ENCODE measurements around the gene AFAP1.

Gene AFAP1

DNA sequence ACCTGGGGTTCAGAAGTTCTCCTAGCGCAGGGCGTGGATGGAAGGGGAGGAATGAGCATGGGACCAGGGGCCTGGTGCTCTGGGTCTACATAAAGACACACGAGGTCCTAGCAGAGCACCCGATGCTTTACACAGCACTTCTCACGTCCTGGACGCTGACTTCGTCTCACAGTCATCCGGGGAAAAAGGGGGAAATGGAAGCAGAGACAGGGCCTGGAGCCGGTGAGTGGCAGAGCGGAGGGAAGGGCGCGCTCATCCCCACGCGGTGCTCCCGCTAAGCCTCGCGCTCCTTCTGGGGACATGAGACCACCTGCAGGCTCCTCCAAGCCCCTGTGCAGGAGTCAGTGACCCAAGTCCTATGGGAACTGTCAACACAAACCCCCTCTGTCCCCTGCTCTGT, 157.7 kb downstream of the AFAP1 start:
- DNase-seq: no peak

DNA sequence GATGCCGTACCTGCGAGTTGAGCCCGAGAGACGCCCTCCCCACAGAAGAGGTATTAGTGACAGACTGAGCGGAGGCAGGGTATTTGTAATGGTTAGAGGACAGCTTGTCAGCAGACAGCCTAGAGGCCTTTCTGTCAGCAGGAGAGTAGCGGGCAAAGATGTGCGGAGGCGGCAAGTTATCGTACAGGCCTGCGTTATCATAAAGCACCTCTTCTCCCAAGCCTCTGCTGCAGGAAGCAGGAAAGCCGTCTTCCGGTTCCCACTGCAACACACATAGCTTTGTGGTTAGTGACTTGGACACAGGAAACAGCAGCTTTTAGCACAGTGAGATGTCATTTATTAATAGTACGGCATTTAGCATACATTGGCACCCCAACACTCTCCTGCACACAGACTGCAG, 158.3 kb downstream of the AFAP1 start:
- peak; percentile 54 for DNase-seq

DNA sequence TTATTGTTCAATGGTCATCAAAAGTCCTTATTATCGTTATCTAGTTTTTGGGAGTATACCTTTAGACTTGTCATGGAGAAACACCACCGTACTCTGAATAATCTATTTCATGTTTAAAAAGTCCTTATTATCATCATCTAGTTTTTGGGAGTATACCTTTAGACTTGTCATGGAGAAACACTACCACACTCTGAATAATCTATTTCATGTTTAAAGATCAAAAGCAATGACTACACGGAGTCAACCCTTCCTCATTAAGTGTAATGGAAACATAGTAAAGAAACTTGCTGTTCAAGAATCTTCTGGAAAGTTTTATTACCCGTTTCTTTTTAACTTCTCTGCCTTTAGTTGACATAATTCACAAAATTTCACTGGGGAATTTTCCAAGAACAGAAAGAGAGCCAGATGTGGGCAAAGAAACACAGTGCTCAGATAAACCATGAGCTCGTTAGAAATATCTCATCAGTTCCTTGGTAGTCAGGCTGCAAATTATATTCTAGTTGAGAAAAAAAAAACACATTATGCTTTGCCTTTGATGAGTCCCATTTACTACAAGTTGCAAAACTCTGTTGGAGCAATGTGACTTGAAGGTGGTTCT, 158.8 kb downstream of the AFAP1 start:
- no peak for DNase-seq

DNA sequence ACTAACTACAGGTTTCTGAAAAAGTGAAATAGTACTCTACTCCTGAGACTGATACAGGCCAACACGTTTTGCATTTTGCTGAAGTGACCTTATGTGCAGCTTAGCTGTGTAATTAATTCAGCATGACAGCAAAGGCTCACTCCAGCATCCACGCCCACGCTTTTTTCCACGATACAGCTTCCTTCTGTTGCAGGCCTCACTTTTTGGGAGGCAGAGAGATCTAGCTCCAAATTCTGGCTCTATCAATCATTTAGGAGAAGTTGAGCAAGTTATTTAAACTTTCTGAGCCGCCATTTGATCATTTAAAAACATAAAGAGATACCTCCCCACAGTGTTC, 160.3 kb downstream of the AFAP1 start:
- DNase-seq: no peak

DNA sequence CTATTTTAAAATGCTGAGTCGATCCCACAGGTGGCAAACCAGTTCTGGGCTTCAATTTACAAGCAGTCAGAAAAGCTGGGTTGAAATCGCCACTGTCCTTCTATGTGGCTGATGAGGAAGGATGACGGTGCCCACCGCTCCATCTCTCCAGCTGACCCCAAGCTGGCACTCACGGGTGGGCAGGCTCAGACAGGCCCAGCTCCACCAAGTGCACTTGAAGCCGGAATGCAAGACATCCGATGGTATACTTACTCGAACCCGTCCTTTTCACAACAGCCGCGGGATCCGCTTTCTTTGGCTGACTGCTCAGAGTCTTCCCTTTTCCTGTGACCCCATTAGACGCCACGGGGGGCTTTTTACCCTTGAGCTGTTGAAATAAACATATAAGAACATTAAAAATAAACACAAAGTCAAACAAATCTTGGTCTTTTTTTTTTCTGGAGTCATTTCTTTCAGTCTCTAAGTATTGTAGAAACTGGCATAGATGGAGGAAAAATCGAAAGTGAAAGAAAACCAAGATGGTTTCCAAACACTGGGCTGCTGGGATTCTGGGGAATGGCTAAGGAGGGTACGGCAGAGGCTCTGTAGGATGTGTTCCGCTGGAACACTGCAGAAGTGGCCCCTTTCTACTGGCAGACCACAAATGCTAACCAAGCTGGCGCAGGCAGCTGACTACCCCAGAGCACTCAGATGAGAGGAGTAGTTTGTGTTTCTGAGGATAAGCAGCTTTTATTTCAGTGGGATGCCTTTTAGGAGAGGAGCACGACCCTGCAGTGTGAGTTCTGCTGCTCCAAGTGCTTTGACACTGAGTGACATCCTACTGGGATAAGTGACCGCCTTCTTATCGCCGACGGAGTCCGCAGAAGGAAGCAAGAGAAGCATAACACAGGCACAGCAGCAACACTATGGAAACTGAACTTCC, 160.9 kb downstream of the AFAP1 start:
- DNase-seq: no peak

DNA sequence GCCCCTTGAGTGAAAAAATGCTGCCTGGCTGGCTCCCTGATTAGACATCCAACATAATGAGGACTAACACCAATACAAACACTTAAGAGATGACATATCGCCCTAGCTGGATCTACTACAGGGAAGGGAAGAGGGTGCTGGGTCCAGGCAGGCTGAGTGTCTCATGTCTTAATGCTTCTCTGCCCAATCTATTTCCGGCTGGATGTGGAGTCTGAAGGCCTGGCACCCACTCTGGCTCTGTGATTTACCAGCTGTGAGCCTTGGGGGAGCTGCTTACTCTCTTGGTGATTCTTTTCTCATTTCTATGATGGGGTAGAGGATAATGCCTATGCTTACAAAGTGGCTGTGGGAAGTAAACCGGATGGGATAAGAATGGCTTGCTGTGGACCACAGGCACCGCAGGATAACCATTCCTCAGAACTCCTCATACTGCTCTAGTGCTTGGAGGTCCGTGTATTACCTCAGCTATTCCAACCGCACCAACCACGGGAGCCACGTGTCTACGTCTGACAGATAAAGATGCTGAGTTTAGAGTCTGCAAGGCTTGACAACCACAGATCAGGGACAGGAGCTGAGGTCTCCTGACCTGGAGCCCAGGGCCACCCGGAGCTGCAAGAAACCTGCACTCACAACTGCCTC, 161.7 kb downstream of the AFAP1 start:
- no peak for DNase-seq

DNA sequence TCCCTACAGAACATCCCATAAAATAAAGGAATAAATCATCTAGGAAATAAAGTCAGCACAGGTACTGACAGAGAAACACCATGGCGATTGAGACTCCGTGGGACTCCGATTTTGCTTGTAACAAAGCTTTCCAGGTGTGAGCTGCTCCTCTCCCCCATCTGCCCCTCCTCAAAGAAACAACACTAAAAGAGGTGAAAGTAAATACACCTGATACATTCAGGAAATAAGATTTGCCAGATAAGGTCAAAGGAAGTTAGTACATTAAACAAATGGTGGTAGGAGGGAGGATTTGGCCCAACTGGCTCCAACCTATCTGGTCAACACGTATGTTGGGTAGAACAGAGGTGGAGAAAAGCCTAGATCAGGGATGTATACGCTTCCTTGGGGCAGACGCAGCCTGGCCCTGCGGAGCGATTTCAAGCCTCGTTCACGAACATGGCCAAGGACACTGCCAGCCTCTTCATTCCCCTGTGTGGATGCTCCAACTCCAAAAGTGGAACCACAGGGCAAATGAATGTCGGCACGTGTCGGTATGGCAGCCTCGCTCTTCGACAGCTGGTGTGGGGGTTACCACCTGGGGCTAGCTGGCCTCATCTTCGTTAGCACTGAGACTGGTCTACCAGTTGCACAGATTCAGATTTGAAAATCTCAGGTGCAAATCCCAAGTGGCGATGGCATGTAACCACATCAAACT, 162.5 kb downstream of the AFAP1 start:
- no peak for DNase-seq

DNA sequence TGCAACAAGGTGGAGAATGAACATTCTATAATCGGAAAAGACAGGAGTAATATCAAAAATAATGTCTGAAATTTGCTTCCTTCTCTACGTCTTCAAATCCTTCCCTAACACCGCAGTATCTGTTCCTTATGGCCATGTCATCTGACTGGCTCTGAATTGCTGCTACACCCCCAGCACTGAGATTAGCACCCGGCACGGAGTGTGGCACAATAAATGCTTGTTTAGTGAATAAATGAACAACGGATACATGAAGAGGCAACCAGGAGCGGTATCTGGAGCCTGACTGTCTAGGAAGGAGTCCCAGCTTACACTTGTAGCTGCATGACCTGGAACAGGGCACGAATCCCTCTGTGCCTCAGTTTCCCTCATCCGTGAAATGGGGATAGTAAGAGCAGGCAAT, 164.3 kb downstream of the AFAP1 start:
- no peak for DNase-seq

DNA sequence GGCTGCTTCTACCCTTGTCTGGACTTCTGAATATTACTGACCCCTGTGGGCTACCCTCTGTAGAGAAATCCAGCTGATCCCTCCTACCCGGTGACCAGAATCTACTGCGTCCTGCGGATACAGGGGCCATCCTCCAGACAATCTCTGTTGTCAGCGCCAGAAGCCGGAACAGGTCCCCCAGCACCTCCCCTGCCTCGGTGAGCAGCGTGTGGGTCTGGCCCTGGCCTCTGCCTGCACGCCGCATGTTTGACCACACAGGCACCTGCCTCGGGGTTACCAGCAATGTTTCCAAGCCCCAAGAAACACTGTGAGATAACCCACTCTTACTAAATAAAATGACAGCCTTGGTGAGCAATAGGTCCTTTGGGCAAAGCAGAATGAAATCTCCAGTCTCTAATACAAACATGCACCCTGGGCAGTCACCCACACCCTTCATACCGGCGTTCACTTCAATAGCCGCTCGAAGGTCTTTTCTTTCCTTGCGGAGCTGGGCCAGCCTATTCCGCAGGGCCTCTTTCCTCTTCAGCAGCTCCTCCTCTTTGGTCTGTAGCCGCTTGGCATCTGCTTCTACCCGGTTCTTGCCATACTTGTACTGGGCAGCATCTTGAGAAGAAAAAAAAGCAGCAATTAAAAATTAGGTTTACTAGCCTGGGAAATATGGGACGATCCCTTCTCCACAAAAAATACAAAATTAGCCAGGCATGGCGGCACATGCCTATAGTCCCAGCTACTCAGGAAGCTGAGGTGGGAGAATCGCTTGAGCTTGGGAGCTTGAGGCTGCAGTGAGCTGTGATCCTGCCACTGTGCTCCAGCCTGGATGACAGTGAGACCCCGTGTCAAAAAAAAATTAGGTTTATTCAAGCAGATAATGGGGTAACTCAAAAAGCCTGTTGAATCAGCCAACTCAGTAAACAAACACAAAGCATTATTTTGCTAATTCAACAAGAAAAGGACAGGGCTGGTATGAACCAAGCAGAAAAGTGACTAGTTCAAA, 165.1 kb downstream of the AFAP1 start:
- DNase-seq: no peak

DNA sequence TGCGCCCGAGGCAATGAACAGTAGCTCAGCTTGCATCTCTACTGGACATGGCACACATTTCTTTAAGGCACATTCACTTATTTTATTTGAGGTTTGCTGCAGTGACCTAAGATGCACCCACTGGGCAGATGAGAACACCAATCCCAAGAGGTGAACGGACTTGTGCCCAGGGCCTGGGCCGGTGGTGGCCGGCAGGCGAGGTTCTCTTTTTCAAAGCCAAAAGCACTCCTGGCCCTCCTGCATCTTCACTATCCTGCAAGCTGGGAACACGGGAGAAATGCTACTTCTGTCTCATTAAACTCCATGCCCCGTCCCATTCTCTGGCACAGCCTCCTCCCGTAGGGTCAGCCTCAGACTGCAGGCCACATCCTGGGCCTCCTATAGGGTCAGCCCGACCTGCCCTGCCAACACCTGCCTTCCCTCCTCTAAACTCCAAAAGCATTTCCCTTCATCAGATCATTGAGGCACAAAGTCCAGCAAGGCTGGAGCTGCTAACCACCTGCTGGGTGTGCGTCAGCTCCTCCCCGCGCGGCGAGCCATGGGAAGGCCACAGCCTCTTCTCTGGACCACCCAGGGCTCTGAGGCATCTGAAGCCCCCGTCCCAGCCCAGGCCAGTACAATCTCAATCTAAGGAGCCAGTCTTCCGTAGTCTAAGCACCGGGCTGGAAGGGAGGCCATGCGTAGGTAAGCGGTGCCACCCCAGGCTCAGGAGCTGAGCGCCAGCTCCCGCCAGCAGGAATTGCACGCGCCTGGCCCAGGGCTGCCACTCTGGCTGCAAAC, 166.1 kb downstream of the AFAP1 start:
- DNase-seq: no peak

DNA sequence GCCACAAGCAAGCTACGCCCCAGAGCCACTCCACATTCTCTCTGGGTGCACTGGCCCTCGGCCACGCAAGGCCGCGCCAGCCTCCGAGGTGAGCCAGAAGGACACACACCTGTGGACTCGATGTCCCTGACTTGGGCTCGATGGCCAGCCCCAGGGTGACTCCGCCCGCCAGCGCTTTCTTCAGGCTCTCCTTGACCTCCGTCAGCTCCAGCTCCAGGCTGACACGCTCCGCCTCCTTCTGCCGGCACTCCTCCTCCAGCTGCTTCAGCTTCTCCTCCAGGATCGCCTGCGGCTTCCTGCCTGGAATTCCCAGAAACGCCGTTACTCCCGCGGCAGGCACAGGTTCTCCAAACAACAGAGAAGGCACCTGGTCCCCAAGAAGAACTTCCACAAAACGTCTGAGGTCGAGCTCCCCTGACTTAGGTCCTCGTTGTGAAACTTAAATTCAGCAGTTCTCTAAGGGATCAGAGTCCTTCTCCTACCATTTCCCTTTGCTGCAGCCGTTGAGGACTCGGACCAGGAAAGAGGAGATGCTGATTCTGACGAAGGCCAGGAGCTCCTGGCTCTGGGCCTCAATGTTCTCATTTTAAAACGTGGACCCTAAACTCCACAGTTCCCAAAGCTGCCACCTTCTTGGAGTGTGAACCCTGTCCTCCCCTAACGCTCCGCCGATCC, 166.8 kb downstream of the AFAP1 start:
- no peak for DNase-seq

DNA sequence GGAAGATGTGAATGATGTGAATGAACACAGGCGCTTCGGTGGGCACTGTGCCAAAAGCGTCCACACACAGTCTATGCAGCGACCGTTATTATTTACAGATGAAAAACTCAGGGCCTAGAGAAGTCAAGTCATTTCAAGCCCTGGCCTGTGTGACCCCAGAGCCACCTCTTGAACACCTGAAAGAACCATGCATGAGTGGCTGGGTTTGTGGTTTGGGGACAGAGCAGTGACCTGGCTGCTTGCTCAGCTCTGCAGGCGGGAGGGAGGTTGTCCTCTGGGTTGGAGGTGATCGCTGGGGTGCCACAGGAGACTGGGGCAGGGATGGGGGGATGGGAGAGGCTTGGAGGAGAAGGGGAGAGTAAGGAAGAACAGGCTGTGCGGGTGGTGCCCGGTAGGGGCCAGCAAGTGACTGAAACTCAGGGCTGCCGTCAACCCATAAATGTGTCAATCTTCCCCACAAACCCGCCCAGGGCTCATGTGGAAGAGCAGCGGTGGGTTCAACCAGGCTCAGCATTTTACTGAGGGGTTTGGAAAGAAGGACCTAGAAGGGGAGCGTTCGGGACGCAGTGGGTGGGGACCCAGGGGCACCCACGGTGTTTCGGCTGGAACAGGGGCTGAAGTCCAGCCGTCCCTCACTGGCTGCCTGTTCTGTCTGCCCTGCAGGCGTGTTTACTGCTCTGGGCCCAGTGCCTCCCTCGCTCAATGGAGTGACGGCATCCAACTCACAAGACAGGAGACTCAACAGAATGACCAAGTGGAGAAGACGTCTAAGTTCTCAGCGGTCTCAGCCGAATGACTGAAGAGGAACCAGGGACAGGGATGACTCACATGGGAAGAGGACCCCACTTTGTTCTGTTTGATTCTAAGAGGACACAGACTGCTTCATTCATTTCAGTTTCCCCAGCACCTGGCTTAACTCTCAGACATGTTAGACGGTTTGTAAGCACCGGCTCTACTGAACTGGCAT, 167.8 kb downstream of the AFAP1 start:
- no peak for DNase-seq

DNA sequence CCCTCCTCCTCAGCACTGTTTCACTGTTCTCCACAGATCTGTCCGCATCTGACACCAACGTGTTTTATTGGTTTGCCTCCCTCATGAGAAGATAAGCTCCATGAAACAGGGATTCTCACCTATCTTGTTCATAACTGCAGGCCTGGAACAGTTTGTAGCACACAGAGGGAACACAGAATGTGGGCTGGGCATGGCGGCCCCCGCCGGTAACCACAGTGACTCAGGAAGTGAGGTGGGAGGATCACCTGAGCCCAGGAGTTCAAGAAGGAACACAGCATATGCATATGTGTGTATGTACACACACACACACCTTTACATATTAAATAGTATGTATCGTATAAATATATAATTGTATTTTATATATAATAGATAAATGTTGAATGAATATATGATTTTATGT, 168.6 kb downstream of the AFAP1 start:
- DNase-seq: no peak

DNA sequence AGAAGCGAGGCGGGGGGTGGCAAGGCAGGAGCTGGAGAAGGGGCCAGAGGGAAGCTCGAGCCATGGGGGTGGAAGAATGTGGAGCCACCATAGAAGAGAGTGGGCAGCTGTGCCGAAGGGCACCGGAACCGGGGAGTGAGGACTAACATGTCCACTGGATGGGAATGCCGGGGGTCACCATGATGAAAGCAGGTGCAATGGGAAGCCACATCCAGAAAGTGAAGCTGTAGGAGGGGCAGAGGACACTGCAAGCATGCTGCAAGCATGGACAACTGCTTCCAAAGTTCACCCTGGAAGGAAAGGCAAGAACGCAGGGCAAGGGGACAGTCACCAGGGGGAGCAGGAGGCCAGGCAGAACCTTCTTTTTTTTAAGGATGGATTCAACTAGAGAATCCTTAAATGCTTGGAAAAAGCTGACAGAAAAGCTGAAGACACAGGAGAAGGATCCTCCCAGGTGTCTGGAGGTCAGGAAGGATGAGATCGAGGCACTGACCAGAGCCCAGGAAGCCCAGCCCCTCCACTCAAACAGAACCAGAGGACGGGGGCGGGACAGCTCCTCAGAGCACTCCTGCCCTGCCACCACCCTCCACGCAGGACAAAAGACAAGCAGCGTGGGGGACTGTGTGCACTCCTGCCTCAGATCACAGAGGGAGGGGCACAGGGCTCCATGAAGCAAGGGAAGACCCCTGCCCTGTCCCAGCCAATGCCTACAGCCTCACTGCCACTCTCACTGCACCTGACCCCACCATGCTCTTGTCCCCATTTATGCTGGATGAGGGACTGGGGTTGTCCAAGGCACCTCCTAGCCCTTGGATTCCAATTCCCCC, 169.2 kb downstream of the AFAP1 start:
- DNase-seq: peak; percentile 33

DNA sequence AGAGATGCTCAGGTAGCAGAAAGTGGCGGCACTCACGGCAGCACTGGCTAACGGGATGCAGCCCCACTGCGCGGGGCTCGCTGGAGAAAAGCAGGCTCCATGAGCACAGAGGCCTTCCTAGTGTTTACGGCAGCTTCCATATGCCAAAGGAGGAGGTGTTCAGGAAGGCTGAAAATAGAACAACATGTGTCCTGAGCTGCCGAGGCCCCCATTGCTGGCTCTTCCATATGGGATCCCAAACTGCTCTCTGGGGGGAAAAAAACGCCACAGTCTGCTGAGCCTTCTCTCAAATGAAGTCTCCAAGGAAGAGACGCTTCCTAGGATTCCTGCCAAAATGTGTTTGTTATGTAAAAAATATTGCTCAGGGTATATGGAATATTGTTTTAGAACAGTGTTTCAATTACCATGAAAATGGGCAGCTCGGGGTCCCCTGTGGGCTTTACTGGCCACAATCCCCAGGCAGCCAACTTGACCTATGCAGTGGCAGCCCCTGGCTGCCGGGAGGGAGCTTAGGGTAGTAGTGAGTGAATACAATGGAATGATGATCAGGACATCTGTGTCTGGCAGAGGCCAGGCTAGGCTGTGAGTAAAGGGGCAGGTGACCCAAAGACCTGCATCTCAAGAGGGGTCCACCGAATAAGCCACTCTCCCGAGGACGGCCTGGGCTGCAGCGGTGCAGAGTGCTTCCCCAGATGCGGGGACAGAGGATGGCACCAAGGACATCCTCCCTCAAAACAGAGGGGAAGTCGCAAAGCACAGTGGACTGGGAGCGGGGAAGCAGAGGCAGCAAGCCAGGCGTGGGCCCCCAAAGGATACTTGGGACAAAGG, 170.1 kb downstream of the AFAP1 start:
- DNase-seq: no peak

DNA sequence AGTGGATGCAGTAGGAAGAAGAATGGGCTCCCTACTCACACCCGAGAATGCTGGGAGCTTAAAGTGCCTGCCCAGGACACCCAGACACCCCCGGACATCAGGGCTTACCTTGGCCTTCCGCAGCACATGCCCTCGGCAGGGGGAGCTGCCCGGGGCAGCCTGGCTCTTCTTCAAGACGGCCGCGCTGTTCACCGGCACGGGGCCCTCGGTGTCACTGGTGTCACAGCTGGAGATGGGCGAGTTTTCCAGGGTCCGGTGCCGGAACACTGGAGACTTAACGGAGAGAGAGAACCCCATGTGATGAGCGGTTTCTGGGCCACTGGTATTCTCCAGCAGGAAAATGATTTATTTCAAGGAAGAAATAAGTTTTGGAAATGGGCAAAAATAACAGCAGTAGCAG, 170.9 kb downstream of the AFAP1 start:
- DNase-seq: no peak

DNA sequence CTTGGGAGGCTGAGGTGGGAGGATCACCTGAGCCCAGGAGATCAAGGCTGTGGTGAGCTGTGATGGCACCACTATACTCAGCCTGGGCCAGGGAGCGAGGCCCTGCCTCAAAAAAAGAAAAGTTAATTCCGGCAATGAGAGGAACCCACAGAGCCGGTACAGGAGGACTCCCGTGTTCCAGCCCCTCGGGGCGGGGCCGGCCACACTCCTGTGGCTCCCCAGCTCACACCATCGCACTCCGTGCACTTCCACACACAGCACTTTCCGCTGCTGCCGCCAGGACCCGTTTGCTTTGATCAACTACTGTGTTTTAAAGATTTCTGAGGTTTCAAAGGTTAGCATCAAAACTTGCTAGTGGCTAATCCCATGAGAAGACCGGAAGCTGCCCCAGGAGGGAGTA, 171.7 kb downstream of the AFAP1 start:
- DNase-seq: no peak
